Activated CD4-positive, alpha-beta T cell treated with anti-CD3 and anti-CD28 coated beads, Interleukin-2, amount 10 ng/mL, durations not matched to agents 24 days and 14 days (primary cell): Measurements from ENCODE around the gene PAX9. TPM values are rescaled to one million over a fixed set of nuclear protein-coding genes. Genes with fewer than 3 reads are reported as not detected.

Source experiments
- DNase-seq: peaks from one replicate; pipeline ENCODE4 v3.0.0; 2022
- H3K27ac Mint-ChIP-seq: one replicate; pipeline ENCODE4 v1.8.0; 2022; ENCODE audit warnings: mild to moderate bottlenecking, mixed read lengths
- H3K27me3 Mint-ChIP-seq: one replicate; pipeline ENCODE4 v1.8.0; 2022; ENCODE audit warnings: mixed read lengths
- H3K36me3 Mint-ChIP-seq: one replicate; pipeline ENCODE4 v1.8.0; 2022; ENCODE audit warnings: low read depth, mild to moderate bottlenecking, mixed read lengths
- H3K4me1 Mint-ChIP-seq: one replicate; pipeline ENCODE4 v1.8.0; 2021; ENCODE audit warnings: mixed read lengths
- H3K4me3 Mint-ChIP-seq: one replicate; pipeline ENCODE4 v1.8.0; 2022; ENCODE audit warnings: mild to moderate bottlenecking, moderate library complexity, mixed read lengths
- H3K9me3 Mint-ChIP-seq: one replicate; pipeline ENCODE4 v1.8.0; 2021; ENCODE audit warnings: mixed read lengths
- intact Hi-C: fragments of 100-400 bp; cut with micrococcal nuclease; formaldehyde crosslinking; loops from one replicate; pipeline ENCODE4 v1.15.1; 2023
- total RNA-seq: library from RNA; stranded (reverse); gene quantifications from 2 replicates; pipeline ENCODE4 v1.2.3, GENCODE V29; 2022

PAX9 gene
- total RNA-seq, 1 donor from 2014 or later = not detected

GRCh38 chr14:36716614-36717184, 55.0 kb downstream of the PAX9 start:
- Mint-ChIP-seq H3K9me3 (no peaks in the 10 kb centered on the region), H3K4me3 (no peak overlapping the region), H3K27me3 (no peaks in the 10 kb centered on the region), H3K36me3 (no peaks in the 10 kb centered on the region), H3K4me1 (no peaks in the 10 kb centered on the region), H3K27ac (no peak overlapping the region)
- no peak for DNase-seq
- intact Hi-C loops = no loop called here

- Mint-ChIP-seq H3K27me3 (no peaks in the 10 kb centered on the region), H3K4me1 (no peaks in the 10 kb centered on the region)
- no peak for DNase-seq
These were observed 55.7 kb downstream of the PAX9 start for GRCh38 chr14:36717363-36717762.

GRCh38 chr14:36718216-36718615, 56.6 kb downstream of the PAX9 start:
- DNase-seq = no peak
- H3K27ac Mint-ChIP-seq = no peak overlapping the region
- H3K27me3 Mint-ChIP-seq = no peaks in the 10 kb centered on the region
- intact Hi-C loops = no loop called here
- H3K9me3 Mint-ChIP-seq = no peaks in the 10 kb centered on the region
- H3K4me1 Mint-ChIP-seq = no peaks in the 10 kb centered on the region
- H3K36me3 Mint-ChIP-seq = no peaks in the 10 kb centered on the region
- no peak overlapping the region for H3K4me3 Mint-ChIP-seq

More at GRCh38 chr14:36717363-36717762, 55.7 kb downstream of the PAX9 start:
- no peaks in the 10 kb centered on the region for H3K36me3 Mint-ChIP-seq
- no peaks in the 10 kb centered on the region for H3K9me3 Mint-ChIP-seq
- no peak overlapping the region for H3K27ac Mint-ChIP-seq
- intact Hi-C loops = no loop called here
- no peak overlapping the region for H3K4me3 Mint-ChIP-seq

- intact Hi-C loops = no loop called here
- H3K4me1 Mint-ChIP-seq = no peaks in the 10 kb centered on the region
- H3K4me3 Mint-ChIP-seq = no peak overlapping the region
- H3K36me3 Mint-ChIP-seq = no peaks in the 10 kb centered on the region
- no peak overlapping the region for H3K27ac Mint-ChIP-seq
- DNase-seq = no peak
- no peaks in the 10 kb centered on the region for H3K27me3 Mint-ChIP-seq
- H3K9me3 Mint-ChIP-seq = no peaks in the 10 kb centered on the region
These were observed 58.2 kb downstream of the PAX9 start for GRCh38 chr14:36719823-36720222.

GRCh38 chr14:36720657-36721056, 59.0 kb downstream of the PAX9 start:
- no peaks in the 10 kb centered on the region for H3K9me3 Mint-ChIP-seq
- no peaks in the 10 kb centered on the region for H3K36me3 Mint-ChIP-seq
- H3K27ac Mint-ChIP-seq = no peak overlapping the region
- no peaks in the 10 kb centered on the region for H3K27me3 Mint-ChIP-seq
- no peak overlapping the region for H3K4me3 Mint-ChIP-seq
- intact Hi-C loops = no loop called here
- no peak for DNase-seq
- no peaks in the 10 kb centered on the region for H3K4me1 Mint-ChIP-seq

GRCh38 chr14:36721877-36722276, 60.2 kb downstream of the PAX9 start:
- no peak for DNase-seq
- Mint-ChIP-seq H3K4me1 (no peaks in the 10 kb centered on the region), H3K27ac (no peak overlapping the region), H3K4me3 (no peak overlapping the region), H3K36me3 (no peaks in the 10 kb centered on the region), H3K27me3 (no peaks in the 10 kb centered on the region), H3K9me3 (no peaks in the 10 kb centered on the region)
- intact Hi-C loops = no loop called here

- no peaks in the 10 kb centered on the region for H3K9me3 Mint-ChIP-seq
- no peaks in the 10 kb centered on the region for H3K27me3 Mint-ChIP-seq
- intact Hi-C loops = no loop called here
- DNase-seq = no peak
- H3K27ac Mint-ChIP-seq = no peak overlapping the region
- no peak overlapping the region for H3K4me3 Mint-ChIP-seq
- no peaks in the 10 kb centered on the region for H3K36me3 Mint-ChIP-seq
- no peaks in the 10 kb centered on the region for H3K4me1 Mint-ChIP-seq
These were observed 61.9 kb downstream of the PAX9 start for GRCh38 chr14:36723530-36723929.

GRCh38 chr14:36724162-36724561, 62.5 kb downstream of the PAX9 start:
- intact Hi-C loops = no loop called here
- Mint-ChIP-seq H3K9me3 (no peaks in the 10 kb centered on the region), H3K27me3 (no peaks in the 10 kb centered on the region), H3K4me1 (no peaks in the 10 kb centered on the region), H3K36me3 (no peaks in the 10 kb centered on the region), H3K27ac (no peak overlapping the region), H3K4me3 (no peak overlapping the region)
- DNase-seq = no peak

- intact Hi-C loops = no loop called here
- no peaks in the 10 kb centered on the region for H3K9me3 Mint-ChIP-seq
- H3K27me3 Mint-ChIP-seq = no peaks in the 10 kb centered on the region
- H3K27ac Mint-ChIP-seq = no peak overlapping the region
- H3K36me3 Mint-ChIP-seq = no peaks in the 10 kb centered on the region
- DNase-seq = no peak
- H3K4me3 Mint-ChIP-seq = no peak overlapping the region
- no peaks in the 10 kb centered on the region for H3K4me1 Mint-ChIP-seq
These were observed 64.5 kb downstream of the PAX9 start for GRCh38 chr14:36726128-36726527.

Other genes with a start within 250 kb of the PAX9 start
- gene NKX2-1, start 141.6 kb upstream of the PAX9 start, total RNA-seq = not detected in 2 replicates
- gene NKX2-8, start 79.2 kb upstream of the PAX9 start, total RNA-seq = not detected in 2 replicates